Spleen (tissue), 7 donors: Measurements from ENCODE around the gene ETV6.

Experiments used
- POLR2A ChIP-seq, 3 donors: fragments of 450-650 bp; IDR thresholded peaks; one replicate each; pipeline ENCODE4 v1.5.1; 2017; ENCODE audit warnings: antibody characterized with exemption in 3 of 3, mild to moderate bottlenecking in 1 of 3
- TF ChIP-seq, protein P1 (sequence below), 11 experiments: fragments of 200-600 bp in 7 of 11; fragments of 450-650 bp in 4 of 11; sonication (generic) in 4 of 11; IDR thresholded peaks in 8 of 11; conservative IDR thresholded peaks in 3 of 11; 1 replicate in 7 of 11; 2 replicates in 4 of 11; pipeline versions ENCODE4 v1.4.0 to v1.8.0; 2016 to 2021; ENCODE audit warnings: antibody characterized with exemption in 11 of 11, inconsistent platforms in 4 of 11, mild to moderate bottlenecking in 1 of 11
- donor health status: DM: no; HTN: no; CAD: no; lungs with moderate emphysema.
- donor health status: DM: no; HTN: no; CAD: no.
- donor health status: DM: no; HTN: no; CAD: no.

DNA sequence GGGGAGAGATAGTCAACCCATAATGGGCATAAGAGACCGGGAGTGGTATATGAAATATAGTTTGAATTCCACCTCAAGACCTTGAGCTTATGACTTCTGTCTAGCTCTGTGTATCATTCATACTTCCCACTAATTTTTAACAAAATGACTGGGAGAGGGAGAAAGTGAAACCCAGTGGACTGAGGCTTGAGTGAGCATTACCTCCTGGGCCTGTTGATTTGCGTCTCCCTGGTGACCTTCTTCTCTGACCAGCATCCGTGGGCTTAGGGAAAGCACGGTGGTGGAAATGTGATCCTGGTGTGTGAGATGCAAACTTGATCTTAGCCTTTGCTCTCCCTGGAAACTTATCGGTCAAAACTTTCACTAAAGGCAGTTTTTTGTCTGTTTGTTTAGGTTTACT, 213.3 kb downstream of the ETV6 start:
- TF ChIP-seq, protein P1, sequence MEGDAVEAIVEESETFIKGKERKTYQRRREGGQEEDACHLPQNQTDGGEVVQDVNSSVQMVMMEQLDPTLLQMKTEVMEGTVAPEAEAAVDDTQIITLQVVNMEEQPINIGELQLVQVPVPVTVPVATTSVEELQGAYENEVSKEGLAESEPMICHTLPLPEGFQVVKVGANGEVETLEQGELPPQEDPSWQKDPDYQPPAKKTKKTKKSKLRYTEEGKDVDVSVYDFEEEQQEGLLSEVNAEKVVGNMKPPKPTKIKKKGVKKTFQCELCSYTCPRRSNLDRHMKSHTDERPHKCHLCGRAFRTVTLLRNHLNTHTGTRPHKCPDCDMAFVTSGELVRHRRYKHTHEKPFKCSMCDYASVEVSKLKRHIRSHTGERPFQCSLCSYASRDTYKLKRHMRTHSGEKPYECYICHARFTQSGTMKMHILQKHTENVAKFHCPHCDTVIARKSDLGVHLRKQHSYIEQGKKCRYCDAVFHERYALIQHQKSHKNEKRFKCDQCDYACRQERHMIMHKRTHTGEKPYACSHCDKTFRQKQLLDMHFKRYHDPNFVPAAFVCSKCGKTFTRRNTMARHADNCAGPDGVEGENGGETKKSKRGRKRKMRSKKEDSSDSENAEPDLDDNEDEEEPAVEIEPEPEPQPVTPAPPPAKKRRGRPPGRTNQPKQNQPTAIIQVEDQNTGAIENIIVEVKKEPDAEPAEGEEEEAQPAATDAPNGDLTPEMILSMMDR (IDR thresholded peaks at IDR 0.05 in 8 of 11, conservative IDR thresholded peaks at IDR 0.05 in 3 of 11) = no peak
- no peak for TF ChIP-seq POLR2A (IDR thresholded peaks at IDR 0.05)
